Psoas muscle (tissue), 8 donors: ENCODE data around the gene RPP25L. TPM values are rescaled to one million over a fixed set of nuclear protein-coding genes. Genes with fewer than 3 reads are reported as not detected.

Experiments
- ATAC-seq, 4 donors: fragments of 200-7000 bp; cut with Tn5 transposase; one replicate each; pipeline ENCODE4 v1.9.1; 2020; ENCODE audit warnings: moderate library complexity in 3 of 4, mild to moderate bottlenecking in 2 of 4
- DNase-seq, 2 donors: peaks; one replicate each; pipeline ENCODE4 v3.0.0-alpha.2; 2020
- H3K27ac ChIP-seq: fragments of 200-600 bp; one replicate; pipeline ENCODE4 v1.8.0; 2022
- H3K27me3 ChIP-seq, 3 donors: fragments of 200-600 bp in 1 of 3; one replicate each; pipeline versions ENCODE4 v1.6.1 to v1.8.0; 2013 to 2022; ENCODE audit warnings: low read length in 2 of 3, mild to moderate bottlenecking in 2 of 3, moderate library complexity in 1 of 3; ENCODE audit not compliant: insufficient read depth in 3 of 3
- H3K36me3 ChIP-seq, 2 donors: fragments of 200-600 bp in 1 of 2; one replicate each; pipeline versions ENCODE4 v1.6.1 to v1.8.0; 2013 to 2022; ENCODE audit warnings: low read depth in 1 of 2, mild to moderate bottlenecking in 1 of 2, moderate library complexity in 1 of 2; ENCODE audit not compliant: insufficient read depth in 1 of 2
- H3K4me1 ChIP-seq: fragments of 200-600 bp; one replicate; pipeline ENCODE4 v1.8.0; 2022
- H3K4me3 ChIP-seq: fragments of 200-600 bp; one replicate; pipeline ENCODE4 v1.8.0; 2022; ENCODE audit warnings: mild to moderate bottlenecking
- H3K9me3 ChIP-seq: fragments of 200-600 bp; one replicate; pipeline ENCODE4 v1.8.0; 2022
- WGBS, 3 donors: extraction: QIAGEN DNeasy Blood & Tissue Kit; methylation state at CpG; one replicate each; pipeline versions ENCODE4 v1.1.6 to v1.1.7; 2013; 5-methylcytosine and 5-hydroxymethylcytosine counted together
- intact Hi-C, 2 donors: fragments of 100-400 bp; cut with DNase I; formaldehyde crosslinking; loops; one replicate each; pipeline versions ENCODE4 v1.11.0 to v1.14.2; 2022
- polyA plus RNA-seq, 3 donors: library from polyadenylated mRNA; stranded (reverse); fragments of 200-250 nt; gene quantifications; one replicate each; pipeline ENCODE4 v1.2.3, GENCODE V29; 2013
- total RNA-seq, 4 donors: library from RNA; stranded (reverse); fragmentation: NEBNext Ultra II Directional in 2 of 4; extraction: Animal tissue kit (Norgen Biotek cat#: 25700) in 2 of 4; gene quantifications; one replicate each; pipeline versions ENCODE4 v1.2.1 to v1.2.4, GENCODE V29; 2021 to 2023
- TF ChIP-seq, protein P1 (sequence below): fragments of 200-600 bp; IDR thresholded peaks from one replicate; pipeline ENCODE4 v1.8.0; 2022; ENCODE audit warnings: antibody characterized with exemption
- donor health status: healthy with polysubstance abuse.
- donor health status: DM: no; HTN: no; CAD: no; lungs with moderate emphysema.
- donor health status: Bipolar disorder and iron deficiency.
- donor health status: healthy.
- donor health status: DM: yes; HTN: yes; CAD: no.
- donor health status: DM: no; HTN: no; CAD: no.
- donor health status: DM: no; HTN: no; CAD: no.
- donor health status: DM: yes; HTN: yes; CAD: no.

RPP25L gene
- total and polyA plus RNA-seq, 7 donors, result 58.5 to 124 (median 69.7) TPM

DNA sequence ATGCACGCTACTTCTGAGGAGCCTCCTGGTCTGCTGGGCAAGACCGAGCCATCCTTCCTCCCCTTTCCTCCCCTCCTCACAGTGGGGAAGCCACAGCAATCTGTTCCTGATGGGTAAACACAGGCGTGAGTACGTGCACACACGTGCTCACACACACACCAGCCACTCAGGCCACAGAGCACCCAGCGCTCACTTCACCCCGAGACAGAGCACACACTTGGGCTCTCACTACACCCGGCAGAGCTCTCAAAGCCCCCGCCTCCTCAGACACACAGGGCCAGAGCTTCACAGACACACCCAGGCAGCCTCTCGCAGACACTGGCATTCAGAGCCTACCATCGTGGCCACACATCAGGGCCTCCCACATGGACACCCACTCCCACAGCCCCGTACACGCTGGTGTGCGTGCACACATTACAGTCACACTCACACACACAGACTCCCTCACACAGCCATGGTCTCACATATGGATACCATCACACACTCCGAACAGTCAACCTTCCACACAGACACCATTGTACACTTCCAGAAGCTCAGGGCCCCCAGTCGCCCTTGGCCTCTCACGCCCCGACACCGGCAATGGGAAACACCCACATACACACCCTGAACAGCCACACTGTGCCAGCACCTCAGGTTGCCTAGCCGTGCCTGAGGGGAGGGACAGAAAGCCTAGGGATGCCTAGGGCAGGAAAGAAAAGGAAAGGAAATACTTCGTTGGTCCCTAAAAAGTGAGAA is 35.9 kb downstream of the RPP25L start:
- DNase-seq, result no peak
- WGBS, 3 donors, result 88 to 89% (median 89%) methylated on average over 21 of the region's 21 CpGs
- peaks cover 12% of the 10 kb centered on the region for H3K4me1 ChIP-seq
- no peaks in the 10 kb centered on the region for H3K9me3 ChIP-seq
- TF ChIP-seq, protein P1, sequence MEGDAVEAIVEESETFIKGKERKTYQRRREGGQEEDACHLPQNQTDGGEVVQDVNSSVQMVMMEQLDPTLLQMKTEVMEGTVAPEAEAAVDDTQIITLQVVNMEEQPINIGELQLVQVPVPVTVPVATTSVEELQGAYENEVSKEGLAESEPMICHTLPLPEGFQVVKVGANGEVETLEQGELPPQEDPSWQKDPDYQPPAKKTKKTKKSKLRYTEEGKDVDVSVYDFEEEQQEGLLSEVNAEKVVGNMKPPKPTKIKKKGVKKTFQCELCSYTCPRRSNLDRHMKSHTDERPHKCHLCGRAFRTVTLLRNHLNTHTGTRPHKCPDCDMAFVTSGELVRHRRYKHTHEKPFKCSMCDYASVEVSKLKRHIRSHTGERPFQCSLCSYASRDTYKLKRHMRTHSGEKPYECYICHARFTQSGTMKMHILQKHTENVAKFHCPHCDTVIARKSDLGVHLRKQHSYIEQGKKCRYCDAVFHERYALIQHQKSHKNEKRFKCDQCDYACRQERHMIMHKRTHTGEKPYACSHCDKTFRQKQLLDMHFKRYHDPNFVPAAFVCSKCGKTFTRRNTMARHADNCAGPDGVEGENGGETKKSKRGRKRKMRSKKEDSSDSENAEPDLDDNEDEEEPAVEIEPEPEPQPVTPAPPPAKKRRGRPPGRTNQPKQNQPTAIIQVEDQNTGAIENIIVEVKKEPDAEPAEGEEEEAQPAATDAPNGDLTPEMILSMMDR, result no peak
- intact Hi-C loops, result no loop called here
- peaks cover 0 to 4% (median 2%) of the 10 kb centered on the region in 3 donors for H3K27me3 ChIP-seq
- no peak for ATAC-seq
- H3K27ac ChIP-seq, result no peak overlapping the region
- H3K4me3 ChIP-seq, result no peak overlapping the region
- peaks cover 0 to 25% of the 10 kb centered on the region in 2 donors for H3K36me3 ChIP-seq

GRCh38 chr9:34575241-34575640 is 36.7 kb downstream of the RPP25L start:
- Histone ChIP-seq H3K4me1 (peaks cover 16% of the 10 kb centered on the region), H3K9me3 (no peaks in the 10 kb centered on the region), H3K27me3 (peaks cover 0 to 4% (median 0%) of the 10 kb centered on the region in 3 donors), H3K27ac (no peak overlapping the region), H3K4me3 (no peak overlapping the region), H3K36me3 (peaks cover 0 to 17% of the 10 kb centered on the region in 2 donors)
- 60 to 67% (median 62%) methylated on average over 8 of the region's 8 CpGs for WGBS, 3 donors
- intact Hi-C loops, result no loop called here
- DNase-seq (no peak), ATAC-seq (no peak)
- TF ChIP-seq, protein P1, result no peak

GRCh38 chr9:34574571-34574970 is 37.3 kb downstream of the RPP25L start:
- intact Hi-C loops, result no loop called here
- DNase-seq (no peak), ATAC-seq (no peak)
- H3K4me3 ChIP-seq, result no peak overlapping the region
- H3K36me3 ChIP-seq, result peaks cover 0 to 12% of the 10 kb centered on the region in 2 donors
- peaks cover 0 to 4% (median 0%) of the 10 kb centered on the region in 3 donors for H3K27me3 ChIP-seq
- H3K4me1 ChIP-seq, result peaks cover 20% of the 10 kb centered on the region
- TF ChIP-seq, protein P1, result no peak
- 91 to 92% (median 92%) methylated on average over 12 of the region's 12 CpGs for WGBS, 3 donors
- H3K9me3 ChIP-seq, result no peaks in the 10 kb centered on the region
- H3K27ac ChIP-seq, result no peak overlapping the region

DNA sequence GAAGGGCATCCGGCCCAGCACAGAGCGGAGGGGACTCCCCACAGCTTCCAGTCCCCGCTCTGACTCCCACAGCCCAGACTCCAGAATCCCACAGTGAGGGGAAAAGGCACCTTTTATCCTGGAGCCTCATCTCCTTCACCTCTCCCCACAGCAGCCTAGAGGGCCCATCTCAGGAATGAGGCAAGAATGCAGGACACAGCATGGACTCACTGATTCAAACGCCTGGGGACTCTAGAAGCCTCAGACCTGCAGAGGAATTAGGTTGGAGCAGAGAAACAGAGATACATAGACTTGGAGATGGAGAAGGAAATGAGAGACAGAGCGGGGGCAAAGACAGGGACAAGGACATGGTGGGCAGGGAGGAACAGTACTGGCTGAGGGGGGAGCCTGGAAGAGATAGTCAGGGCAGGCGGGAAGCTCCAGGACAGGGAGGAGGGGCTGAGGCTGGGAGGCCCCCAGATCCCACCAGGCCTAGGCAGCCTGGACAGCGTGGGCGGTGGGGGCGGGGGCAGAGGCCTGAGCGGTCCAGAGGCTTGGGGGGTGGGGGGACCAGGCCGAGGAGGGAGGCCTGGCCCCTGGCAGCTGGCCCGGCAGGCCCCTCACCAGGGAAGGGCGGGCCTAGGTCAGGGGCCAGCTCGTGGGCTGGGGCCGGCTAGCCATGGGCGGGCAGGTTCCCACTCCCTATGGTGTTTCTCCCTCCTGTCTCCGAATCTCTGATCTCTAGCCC is 38.1 kb downstream of the RPP25L start:
- H3K4me3 ChIP-seq, result no peak overlapping the region
- peaks cover 0 to 14% of the 10 kb centered on the region in 2 donors for H3K36me3 ChIP-seq
- H3K27me3 ChIP-seq, result peaks cover 0 to 2% (median 0%) of the 10 kb centered on the region in 3 donors
- no peak overlapping the region for H3K27ac ChIP-seq
- TF ChIP-seq, protein P1, result no peak
- no peaks in the 10 kb centered on the region for H3K9me3 ChIP-seq
- ATAC-seq (no peak), DNase-seq (no peak)
- H3K4me1 ChIP-seq, result peaks cover 20% of the 10 kb centered on the region
- 86 to 94% (median 90%) methylated on average over 7 to 17 of the region's 17 CpGs for WGBS, 3 donors
- intact Hi-C loops, result no loop called here
